ENCODE data around the gene SLC4A11.

The SLC4A11 gene

DNA sequence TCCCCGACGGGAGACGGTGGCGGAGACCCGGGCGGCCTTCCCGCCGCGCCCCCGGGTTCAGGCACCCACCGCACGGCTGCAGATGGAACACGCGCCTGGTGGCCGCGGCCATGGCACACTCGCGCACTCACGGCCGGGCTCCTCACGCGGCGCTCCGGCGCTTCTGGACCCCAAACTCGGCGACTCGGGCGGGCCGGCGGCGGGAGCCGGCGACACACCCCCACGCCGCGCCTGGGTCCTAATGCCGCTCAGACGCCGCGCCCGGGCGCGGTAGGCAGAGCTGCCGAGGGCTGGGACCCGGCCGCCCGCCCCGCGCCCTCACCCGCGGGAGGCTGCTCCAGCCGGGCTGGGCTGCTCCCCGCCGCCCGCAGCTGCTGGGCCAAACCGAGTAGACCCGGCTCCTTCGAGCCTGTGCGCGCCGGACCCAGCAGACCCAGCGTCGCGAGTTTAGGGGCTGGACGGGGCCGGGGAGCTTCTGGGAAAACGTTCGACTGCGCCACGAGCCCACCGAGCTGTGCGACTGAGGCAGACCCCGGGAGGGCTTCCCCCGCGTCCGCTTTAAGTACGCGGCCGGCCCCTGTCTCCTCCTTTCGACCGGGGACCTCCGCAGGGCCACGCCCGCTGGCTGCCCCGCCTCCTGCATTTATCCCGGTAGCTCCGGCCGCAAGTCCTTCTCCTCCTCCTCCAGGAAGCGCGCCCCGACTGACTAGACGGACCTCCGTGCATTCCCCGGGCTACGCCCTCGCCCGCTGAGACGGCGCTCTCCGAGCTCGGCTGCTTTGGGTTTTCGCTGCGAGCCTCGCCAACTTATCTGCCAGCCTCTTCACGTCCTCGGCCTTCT, at the start of gene SLC4A11:
Gene SLC4A11 (minus strand): TSS at position 165 of the 841 bp plus-strand sequence. CDS start 53 bp downstream, at position 112.
- DNase-seq (ENCODE audit: low read depth, low spot score) = no peak

- no peak for DNase-seq (ENCODE audit: low read depth, low spot score)
These were observed 44.3 kb upstream of the SLC4A11 start for GRCh38 chr20:3283222-3283820.

DNA sequence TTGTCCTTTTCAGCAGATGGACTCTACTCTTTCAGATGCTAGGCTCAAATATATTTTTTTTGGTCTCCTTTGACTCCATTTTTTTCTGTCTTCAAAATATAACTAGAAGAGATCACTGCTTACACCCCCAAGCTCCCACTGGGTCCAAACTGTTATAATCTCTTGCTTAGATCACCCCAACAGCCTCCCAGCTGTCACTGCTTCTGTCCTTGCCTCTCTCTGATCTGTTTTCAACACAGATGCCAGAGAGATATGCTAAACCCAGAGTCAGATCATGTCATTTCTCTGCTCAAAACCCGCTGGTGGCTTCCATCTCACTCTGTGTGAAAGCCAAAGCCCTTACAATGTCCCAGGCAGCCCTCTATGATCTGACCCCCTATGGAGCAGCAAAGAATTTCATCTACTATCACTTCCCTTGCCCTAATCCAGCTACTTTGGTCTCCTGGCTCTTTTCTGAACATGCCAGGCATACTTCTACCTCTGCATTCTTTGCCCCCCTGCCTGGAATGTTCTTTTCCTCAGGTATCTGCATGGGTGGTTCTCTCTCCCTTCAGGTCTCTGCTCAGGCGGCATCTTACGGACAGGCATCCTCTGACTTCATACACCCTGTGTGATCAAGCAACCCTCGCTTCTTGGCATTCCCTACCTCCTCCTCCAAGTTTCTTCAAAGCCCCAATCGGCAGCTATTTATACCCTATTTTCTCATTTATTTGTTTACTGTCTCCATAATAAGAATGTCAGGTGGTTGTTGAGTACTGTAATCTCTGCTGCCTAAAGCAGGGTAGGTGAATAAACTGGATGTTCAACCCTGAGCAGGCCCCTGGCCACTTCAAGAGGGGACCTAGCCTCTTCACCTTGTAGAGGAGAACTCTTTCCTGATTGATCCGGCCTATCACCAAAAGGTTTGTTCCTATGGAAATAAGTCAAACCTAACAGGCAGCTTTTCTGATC, 43.6 kb upstream of the SLC4A11 start:
- DNase-seq (ENCODE audit: low read depth, low spot score) = peak; percentile 60

- no peak for DNase-seq (ENCODE audit: low read depth, low spot score)
These were observed 42.4 kb upstream of the SLC4A11 start for GRCh38 chr20:3281437-3281836.

DNA sequence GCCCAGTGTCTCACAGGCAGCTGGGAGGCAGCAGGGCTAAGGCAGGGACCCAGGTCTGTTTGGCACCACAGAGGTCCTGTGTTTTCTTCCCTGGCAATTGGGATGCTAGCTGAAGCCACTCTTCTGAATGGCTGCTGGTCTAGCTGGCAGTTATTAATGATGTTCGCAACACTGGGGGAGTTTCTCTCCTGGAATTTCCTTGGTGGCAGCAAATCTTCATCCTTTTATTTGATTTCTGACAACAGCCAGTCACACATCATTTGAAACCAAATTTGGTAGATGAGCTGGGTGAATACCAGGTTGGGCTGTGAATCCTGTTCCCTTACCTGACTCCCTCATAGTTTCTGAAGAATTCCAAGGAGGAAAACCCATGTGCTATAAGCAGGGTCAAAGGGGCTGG, 40.8 kb upstream of the SLC4A11 start:
- no peak for DNase-seq (ENCODE audit: low read depth, low spot score)

DNA sequence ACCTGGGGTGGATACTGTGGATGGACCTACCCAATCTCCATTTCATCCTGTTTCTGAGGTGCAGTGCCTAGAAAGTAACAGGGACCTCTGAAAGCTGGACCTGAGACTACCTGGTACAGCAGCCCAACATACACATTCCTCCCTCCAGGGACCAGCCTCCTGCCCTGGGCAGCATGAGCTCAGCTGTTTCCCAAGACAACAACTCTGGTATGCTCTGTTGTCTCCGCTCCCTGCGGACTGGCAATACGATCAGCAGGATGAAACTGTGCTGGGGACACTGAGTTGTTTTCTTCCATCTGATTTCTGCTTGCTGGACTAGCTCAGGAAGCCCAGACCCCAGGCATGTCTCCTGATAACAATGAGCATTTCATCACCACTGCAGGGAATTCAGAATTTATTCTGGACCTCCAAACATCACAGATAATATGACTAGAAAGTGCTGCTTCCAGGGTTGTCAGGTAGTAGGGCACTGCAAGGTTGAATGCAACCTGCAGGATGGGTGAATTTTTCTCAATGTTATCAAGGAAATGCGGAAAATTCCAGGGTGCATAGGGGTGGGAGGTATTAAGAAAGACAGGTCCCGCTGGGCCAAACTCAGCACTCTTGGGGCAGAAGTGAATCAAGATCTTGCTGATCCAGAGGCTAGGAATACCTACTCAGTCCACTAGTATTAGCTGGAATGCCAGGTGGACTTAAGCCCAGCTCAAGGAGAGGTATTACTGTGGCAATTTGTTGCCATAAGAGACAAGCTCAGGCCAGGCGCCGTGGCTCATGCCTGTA, 38.9 kb upstream of the SLC4A11 start:
- DNase-seq (ENCODE audit: low read depth, low spot score) = no peak

- DNase-seq (ENCODE audit: low read depth, low spot score) = no peak
These were observed 37.7 kb upstream of the SLC4A11 start for GRCh38 chr20:3276680-3277015.

GRCh38 chr20:3275966-3276679, 37.1 kb upstream of the SLC4A11 start:
- no peak for DNase-seq (ENCODE audit: low read depth, low spot score)

DNA sequence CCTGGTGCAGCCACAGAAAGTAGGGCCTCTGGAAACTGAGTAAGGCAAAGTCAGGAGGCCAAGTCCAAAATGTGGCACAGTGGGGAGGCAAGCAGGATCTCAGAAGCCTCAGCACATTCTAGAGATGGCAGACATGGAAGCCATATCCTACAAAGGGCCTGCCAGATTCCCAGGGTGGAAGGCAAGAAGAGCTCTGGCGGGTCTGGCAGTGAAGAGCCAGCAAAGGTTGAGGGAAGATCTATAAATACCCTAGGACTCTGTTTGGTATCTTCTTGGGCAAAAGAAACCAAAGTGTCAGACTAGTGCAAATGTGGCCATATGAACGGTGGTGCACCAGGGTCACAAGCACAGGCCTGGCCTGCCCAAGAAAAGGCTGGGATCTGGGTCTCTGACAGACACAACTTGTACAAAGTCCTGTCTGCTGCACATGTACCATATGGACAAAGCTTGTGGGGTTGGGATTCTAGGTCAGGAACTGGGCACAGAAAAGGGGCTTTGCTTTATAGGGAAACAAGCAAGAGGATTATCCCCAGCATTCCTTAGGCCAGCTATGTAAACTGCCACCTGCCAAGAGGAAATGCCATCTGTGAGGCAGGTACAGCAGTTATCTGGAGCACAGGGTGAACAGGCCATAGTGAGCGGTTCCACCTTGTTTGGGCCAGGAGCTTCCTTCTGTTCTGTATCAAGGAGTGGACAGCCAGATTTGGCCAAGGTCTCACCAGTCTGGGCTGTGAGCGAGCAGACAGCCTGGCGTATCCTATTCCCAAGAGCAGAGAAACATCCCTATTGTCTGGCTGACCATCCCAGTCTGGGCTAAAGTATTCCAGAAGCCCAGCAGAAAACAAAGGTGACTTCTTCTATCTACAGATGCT, 36.3 kb upstream of the SLC4A11 start:
- no peak for DNase-seq (ENCODE audit: low read depth, low spot score)

- no peak for DNase-seq (ENCODE audit: low read depth, low spot score)
These were observed 34.4 kb upstream of the SLC4A11 start for GRCh38 chr20:3273371-3273770.

DNA sequence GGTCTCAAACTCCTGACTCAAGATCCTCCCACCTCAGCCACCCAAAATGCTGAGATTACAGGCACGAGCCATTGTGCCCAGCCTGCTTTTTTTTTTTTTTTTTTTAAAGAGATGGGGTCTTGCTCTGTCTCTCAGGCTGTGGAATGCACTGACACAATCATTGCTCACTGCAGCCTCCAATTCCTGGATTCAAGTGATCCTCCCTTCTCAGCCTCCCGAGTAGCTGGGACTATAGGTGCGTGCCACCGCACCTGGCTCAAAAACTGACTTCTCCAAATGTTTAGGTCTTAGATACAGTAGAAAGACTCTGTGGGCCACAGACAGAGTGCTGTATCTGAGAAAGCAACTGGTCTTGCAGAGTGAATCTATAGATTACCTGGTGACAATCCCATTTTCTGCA, 31.1 kb upstream of the SLC4A11 start:
- no peak for DNase-seq (ENCODE audit: low read depth, low spot score)

DNA sequence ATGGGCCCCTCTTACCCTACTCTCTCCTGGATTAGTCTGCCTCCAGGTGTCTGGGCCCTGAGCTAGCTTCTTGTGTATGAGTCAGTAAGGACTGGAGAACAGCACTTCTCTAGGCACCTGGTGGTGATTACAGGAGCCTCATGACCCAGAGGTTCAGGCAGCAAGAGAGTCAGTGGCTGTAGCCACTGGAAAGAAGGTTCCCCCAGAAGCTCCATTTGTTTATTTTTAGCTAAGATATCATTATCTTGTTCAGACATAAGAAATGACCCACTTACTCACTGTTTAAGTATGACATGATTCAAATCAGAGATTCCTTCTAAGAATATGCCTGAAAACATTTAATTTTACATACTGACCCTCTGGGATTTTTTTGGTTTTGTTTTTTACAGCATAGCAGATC, 23.6 kb upstream of the SLC4A11 start:
- DNase-seq (ENCODE audit: low read depth, low spot score) = no peak

DNA sequence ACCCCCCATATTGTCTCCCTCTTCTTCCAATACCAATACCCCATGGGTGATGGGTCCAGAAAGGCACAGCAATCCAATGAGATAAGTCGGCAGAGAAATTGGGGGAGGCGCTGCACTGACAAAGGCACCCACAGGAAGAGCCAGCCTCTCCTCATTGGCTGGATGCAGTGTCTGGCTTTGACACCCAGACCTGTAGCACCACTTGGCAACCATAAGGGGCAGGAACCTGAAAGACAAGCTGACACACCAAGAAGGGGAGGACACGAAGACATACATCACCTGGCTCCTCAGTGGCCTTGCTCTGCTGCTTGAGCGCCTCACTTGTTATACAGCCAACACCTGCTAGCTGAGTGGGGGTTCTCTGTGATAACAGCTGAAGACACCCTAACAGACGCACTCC, 19.4 kb upstream of the SLC4A11 start:
- DNase-seq (ENCODE audit: low read depth, low spot score) = no peak

DNA sequence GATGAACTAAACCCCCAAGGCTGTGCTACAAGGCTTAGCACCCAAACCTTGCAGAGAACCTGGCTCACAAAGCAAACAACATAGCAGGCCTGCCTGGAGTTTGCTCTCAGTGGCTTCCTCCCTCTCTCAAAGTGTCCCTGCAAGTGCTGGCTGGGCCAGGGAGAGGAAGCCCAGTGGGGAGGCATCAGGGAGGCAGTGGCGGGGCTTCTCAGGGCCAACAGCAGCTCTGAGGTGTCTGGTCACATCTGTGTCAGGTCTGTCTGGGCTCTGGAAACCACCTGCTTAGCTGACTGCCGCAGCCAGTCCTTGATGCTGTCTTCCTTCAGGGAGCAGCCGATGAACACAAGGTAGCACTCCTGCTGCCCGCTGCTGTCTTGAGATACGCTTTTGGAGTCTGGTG, 16.7 kb upstream of the SLC4A11 start:
- no peak for DNase-seq (ENCODE audit: low read depth, low spot score)

GRCh38 chr20:3251806-3252205, 12.8 kb upstream of the SLC4A11 start:
- DNase-seq (ENCODE audit: low read depth, low spot score) = no peak

GRCh38 chr20:3250091-3250504, 11.1 kb upstream of the SLC4A11 start:
- no peak for DNase-seq (ENCODE audit: low read depth, low spot score)

DNA sequence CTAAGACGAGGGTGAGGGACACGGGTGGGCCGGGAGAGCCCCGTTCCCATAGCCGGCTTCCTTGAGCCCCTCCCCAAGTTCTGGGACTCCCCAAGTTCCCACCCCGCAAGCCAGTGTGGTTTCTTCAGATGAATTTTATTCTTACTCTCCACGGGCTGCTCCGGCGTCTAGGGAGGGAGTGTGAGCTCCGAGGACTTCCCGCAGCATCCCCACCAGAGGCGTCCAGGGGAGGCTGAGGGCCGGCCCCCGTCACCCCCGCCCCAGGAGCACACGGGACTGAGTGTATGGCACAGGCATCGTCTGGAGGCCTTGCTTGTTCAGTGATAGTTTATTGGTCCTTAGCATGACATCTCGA, 10.0 kb upstream of the SLC4A11 start:
- DNase-seq (ENCODE audit: low read depth, low spot score) = no peak

DNA sequence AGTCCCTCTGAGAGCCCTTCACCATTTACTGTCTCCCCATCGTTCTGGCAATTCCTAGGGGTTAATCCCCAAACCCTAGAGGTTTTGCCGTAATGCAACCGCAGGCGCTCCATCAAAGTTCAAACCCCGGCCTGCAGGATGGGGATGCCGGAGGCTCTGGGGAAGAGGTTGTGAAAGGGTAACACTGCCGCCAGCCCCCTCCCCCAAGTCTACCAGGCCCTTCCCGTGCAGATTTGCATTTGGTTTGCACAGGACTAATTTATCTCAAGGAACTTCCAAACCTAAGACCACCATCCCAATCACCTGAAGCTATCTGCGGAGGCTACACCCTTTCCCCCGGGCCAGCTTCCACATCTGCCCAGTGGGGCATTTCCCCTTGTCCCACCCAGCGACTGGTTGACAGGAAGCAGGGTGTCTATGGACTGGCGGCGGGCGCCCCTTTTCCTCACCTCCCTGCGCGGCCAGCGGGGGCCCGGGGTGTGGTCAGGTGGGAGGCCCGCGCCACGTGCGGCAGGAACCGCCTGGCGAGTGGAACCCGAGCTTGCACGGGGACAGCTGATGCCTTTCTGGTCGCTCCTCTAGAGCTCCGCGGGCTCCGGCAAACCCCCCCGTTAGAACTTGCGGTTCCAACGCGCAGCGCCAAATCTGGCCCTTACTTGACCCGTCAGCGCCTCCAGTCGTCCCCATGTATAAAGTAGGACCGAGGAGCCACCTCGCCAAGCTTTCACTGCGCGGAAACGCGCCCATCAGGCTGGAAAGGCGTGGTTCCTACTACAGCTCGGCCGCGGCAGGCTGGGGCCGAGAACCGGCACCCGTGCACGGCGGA, 9.4 kb upstream of the SLC4A11 start:
- DNase-seq (ENCODE audit: low read depth, low spot score) = no peak

DNA sequence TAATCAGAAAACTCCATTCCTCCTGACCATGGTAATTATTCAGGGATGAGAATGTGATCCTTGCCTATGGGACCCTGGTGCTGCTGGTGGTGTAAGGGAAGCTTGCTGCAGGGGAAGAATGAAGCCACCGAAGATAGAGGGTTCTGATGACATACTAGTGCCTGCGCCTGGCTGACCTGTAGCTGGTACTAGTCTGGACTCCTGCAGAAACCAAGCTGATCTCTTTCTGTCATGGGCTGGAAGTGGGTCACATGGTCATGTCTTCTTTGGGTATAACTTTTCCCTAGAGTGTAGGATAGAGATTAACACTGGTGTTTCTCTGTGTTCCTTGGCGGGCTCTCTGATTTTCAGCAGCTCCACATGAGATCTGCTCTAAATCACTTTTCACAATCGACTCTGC, 8.6 kb upstream of the SLC4A11 start:
- DNase-seq (ENCODE audit: low read depth, low spot score) = no peak
